Left renal pelvis (tissue), 4 donors: Measurements from ENCODE around the gene HOXD12. TPM values are rescaled to one million over a fixed set of nuclear protein-coding genes. Genes with fewer than 3 reads are reported as not detected.

Experiments
- DNase-seq, 4 donors: peaks; one replicate each; pipeline ENCODE4 v3.0.0-alpha.2; 2013; ENCODE audit warnings: low read depth in 4 of 4, low spot score in 3 of 4
- polyA plus RNA-seq, 4 donors: library from polyadenylated mRNA; unstranded; fragments of 120-200 nt; gene quantifications; one replicate each; pipeline ENCODE4 v1.2.1, GENCODE V29; 2013; ENCODE audit not compliant: insufficient read length in 4 of 4

The HOXD12 gene
- polyA plus RNA-seq, 4 donors, result 0.33 to 0.86 (median 0.51) TPM

- DNase-seq, result no peak
Observed at GRCh38 chr2:176145085-176145969, 45.7 kb downstream of the HOXD12 start.

DNA sequence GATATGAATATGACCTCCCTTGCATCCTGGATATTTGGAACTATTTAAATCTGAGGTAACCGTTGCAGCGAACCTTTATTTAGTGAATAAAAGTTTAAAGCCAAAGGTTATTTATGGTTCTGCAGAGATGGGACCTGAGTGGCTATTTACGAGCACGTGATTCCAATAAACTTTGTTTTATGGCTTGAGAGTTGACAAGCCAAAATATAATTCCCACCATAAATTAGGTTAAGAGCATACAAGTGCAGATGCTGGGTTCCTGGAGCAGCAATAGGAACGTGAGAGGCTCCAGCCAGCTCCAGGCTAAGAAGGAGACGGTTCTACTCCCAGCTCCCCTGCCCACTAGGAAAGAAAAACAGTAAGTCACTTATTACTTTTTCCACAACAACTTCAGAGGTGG is 46.5 kb downstream of the HOXD12 start:
- peak in 1 of 4 donors; percentile 70 for DNase-seq

DNA sequence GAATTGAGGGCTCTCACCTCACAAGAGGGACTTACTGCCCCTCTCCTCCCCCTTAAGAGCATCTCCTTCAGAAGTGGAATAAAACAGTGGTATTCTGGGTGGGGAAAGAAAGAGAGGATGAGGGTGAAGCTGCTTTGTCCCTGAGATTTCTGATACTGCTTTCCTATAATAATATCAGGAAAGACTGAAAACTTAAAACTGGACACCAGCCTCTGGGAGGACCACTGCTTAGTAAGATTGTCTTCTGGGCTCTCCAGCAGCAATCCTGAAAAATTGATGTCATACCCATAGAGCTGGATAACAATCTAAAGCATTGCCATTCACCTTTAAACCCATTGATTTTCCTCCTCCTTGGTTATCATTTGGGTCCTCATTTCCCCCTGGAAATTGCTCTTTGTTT is 47.0 kb downstream of the HOXD12 start:
- no peak for DNase-seq

DNA sequence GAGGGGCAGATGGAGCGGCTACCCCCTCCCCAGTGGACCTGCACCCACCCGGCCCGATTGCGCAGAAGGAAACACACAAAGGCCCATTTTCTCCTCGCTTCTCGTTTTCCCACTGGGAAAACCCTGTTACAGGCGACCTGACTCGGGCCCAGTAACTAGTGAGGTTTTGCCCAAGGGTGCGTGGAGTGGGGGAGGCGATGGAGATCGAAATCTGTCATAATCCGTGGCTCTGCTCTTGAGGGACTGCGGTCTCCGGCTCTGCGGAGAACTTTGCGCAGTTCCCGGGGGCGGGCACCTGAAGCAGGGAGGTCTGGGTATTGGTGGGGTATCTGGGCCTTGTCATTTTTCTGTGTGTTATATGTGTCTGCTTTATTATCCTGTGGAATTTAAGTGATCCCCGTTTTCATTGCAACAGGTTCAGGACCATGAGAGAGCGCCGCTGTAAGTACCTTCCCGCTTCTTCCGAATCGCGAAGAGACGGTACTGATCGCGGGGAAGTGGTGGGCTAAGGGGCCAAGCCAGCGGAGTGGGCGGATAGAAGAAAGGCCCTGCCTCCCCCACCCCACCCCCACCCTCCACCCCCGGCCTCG is 47.7 kb downstream of the HOXD12 start:
- DNase-seq, result no peak

- DNase-seq, result no peak
Observed at GRCh38 chr2:176147800-176148496, 48.4 kb downstream of the HOXD12 start.

- DNase-seq, result no peak
Observed at GRCh38 chr2:176148751-176149421, 49.3 kb downstream of the HOXD12 start.

DNA sequence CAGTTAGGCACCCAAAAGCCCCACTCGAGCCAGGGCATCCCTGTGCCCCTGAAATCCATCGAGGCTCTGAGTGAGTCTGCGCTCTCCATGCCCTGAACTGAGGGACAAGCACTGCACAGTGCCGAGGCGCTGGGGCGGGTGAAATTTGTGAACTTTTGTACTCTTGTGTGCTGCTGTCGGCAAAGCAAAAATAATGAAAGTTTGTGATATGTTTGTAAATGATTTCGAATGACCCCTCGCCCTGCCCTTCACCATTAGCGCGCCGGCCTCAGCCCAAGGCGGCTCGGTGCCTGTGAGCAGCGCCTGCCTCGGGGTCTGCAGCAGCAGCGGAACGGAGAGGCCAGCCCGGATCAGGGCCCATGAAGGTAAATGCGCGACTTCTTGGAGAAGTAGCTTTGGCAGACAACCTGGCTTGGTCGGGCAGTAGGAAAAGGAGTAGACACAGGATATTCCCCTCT is 49.9 kb downstream of the HOXD12 start:
- no peak for DNase-seq

DNA sequence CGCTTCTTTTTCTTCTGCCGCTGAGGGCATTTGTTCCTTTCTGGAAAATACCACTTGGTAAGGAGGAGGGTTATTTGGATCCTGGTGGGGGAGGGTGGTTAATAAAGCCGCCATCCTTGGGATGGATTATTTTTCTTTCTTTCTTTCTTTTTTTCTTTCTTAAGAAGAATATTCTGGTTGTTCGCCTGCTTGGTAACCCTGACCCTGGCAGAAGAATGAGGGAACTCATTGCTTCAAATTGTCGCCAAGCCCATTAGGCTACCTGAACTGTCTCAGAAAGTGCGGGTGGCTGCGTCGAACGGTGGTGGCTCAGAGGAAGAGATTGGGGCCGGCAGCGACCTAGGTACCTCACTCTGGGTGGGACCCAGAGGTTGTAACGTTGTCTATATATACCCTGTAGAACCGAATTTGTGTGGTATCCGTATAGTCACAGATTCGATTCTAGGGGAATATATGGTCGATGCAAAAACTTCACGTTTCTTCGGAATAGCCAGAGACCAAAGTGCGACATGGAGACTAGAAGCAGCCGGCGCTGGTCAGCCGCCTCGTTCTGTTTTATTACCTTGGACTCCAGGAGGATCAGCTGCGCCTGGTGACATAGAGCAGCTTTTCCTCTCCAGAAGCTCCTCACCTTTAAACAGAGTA is 50.5 kb downstream of the HOXD12 start:
- no peak for DNase-seq

GRCh38 chr2:176150584-176151441 is 51.2 kb downstream of the HOXD12 start:
- DNase-seq, result no peak

DNA sequence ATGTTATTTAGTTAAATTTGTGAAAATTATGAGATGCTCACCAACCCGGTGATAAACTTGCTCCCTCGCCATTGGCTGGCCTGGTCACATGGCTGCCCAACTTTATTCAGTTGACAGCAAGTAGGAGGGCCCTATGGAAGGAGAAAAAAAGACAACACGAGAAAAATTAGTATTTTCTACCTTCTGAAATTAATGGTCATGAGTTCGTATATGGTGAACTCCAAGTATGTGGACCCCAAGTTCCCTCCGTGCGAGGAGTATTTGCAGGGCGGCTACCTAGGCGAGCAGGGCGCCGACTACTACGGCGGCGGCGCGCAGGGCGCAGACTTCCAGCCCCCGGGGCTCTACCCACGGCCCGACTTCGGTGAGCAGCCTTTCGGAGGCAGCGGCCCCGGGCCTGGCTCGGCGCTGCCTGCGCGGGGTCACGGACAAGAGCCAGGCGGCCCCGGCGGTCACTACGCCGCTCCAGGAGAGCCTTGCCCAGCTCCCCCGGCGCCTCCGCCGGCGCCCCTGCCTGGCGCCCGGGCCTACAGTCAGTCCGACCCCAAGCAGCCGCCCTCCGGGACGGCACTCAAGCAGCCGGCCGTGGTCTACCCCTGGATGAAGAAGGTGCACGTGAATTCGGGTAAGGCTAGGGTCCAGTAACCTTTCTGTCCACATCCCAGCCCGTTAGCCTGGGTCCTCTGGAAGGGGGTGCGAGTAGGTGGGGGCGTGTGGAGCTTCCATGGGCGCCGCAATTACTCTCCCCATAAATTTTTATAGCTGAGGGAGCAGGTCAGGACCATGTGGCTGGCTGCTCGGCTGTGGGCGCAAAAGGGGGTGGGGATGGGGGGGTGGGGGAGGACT is 52.1 kb downstream of the HOXD12 start, which contains the start of gene HOXD4:
Gene HOXD4, plus strand, starts transcription at position 109 of the 846 bp plus-strand sequence. Its CDS starts 84 bp downstream, at position 193.
- no peak for DNase-seq

Other genes with a start within 250 kb of the HOXD12 start
- 10 to 100 TPM; 24.0 to 31.9 (median 27.7) TPM for gene LNPK, start 97.5 kb upstream of the HOXD12 start, polyA plus RNA-seq
- gene EVX2, start 15.8 kb upstream of the HOXD12 start, polyA plus RNA-seq, result under 1 TPM in 2 of 4 donors, not detected in 2; 0.04 to 0.06 TPM
- under 1 TPM; 0.10 to 0.36 (median 0.23) TPM for gene HOXD13, start 7.1 kb upstream of the HOXD12 start, polyA plus RNA-seq
- 10 to 100 TPM; 45.8 to 76.0 (median 63.4) TPM for gene HOXD11, start 7.5 kb downstream of the HOXD12 start, polyA plus RNA-seq
- 100 to 1,000 TPM; 127 to 194 (median 184) TPM for gene HOXD10, start 17.0 kb downstream of the HOXD12 start, polyA plus RNA-seq
- gene HOXD9, start 22.9 kb downstream of the HOXD12 start, polyA plus RNA-seq, result 100 to 1,000 TPM in 1 of 4 donors, 10 to 100 TPM in 3; 58.0 to 106 (median 69.1) TPM
- 100 to 1,000 TPM in 3 of 4 donors, 10 to 100 TPM in 1; 42.2 to 245 (median 180) TPM for gene HOXD8, start 29.9 kb downstream of the HOXD12 start, polyA plus RNA-seq
- gene HOXD4, start 51.8 kb downstream of the HOXD12 start, polyA plus RNA-seq, result 10 to 100 TPM; 32.9 to 66.2 (median 39.4) TPM
- 10 to 100 TPM; 13.8 to 31.0 (median 24.6) TPM for gene HOXD3, start 57.5 kb downstream of the HOXD12 start, polyA plus RNA-seq
- 10 to 100 TPM in 1 of 4 donors, 1 to 10 TPM in 3; 3.1 to 13.7 (median 8.5) TPM for gene HOXD1, start 88.9 kb downstream of the HOXD12 start, polyA plus RNA-seq
- 100 to 1,000 TPM in 2 of 4 donors, 10 to 100 TPM in 2; 49.0 to 103 (median 96.7) TPM for gene MTX2, start 169.6 kb downstream of the HOXD12 start, polyA plus RNA-seq